ENCODE data around the gene ACAP2.

ACAP2 gene

GRCh38 chr3:195254454-195255175 is 188.2 kb downstream of the ACAP2 start:
- in situ Hi-C loops (cut with HindIII; ENCODE audit: low sequenced_read_pairs) = loop anchor here (10.0 kb wide), 1 partner anchor 570 kb away; the partner anchor contains the start of gene FAM43A
- no peak for TF ChIP-seq CTCF (IDR thresholded peaks at IDR 0.05; ENCODE audit: low read depth, low read length)
- H3K4me3 ChIP-seq (ENCODE audit: low read depth, low read length) = no peak overlapping the region
- no peak for DNase-seq (ENCODE audit: low read depth, low spot score)

- in situ Hi-C loops (cut with HindIII; ENCODE audit: low sequenced_read_pairs) = loop anchor here (10.0 kb wide), 1 partner anchor 569 kb away; the partner anchor contains the start of gene FAM43A
- no peak for TF ChIP-seq CTCF (IDR thresholded peaks at IDR 0.05; ENCODE audit: low read depth, low read length)
- peak; percentile 35 for DNase-seq (ENCODE audit: low read depth, low spot score)
- no peak overlapping the region for H3K4me3 ChIP-seq (ENCODE audit: low read depth, low read length)
Measured at GRCh38 chr3:195253923-195254432, 188.8 kb downstream of the ACAP2 start.

- no peak overlapping the region for H3K4me3 ChIP-seq (ENCODE audit: low read depth, low read length)
- DNase-seq (ENCODE audit: low read depth, low spot score) = no peak
- in situ Hi-C loops (cut with HindIII; ENCODE audit: low sequenced_read_pairs) = loop anchor here (10.0 kb wide), 1 partner anchor 567 kb away; the partner anchor contains the start of gene FAM43A
- no peak for TF ChIP-seq CTCF (IDR thresholded peaks at IDR 0.05; ENCODE audit: low read depth, low read length)
Measured at GRCh38 chr3:195251336-195252065, 191.3 kb downstream of the ACAP2 start.

- peak; percentile 38 for DNase-seq (ENCODE audit: low read depth, low spot score)
- in situ Hi-C loops (cut with HindIII; ENCODE audit: low sequenced_read_pairs) = loop anchor here (10.0 kb wide), 1 partner anchor 566 kb away; the partner anchor contains the start of gene FAM43A
- TF ChIP-seq CTCF (IDR thresholded peaks at IDR 0.05; ENCODE audit: low read depth, low read length) = peak; percentile 47
- H3K4me3 ChIP-seq (ENCODE audit: low read depth, low read length) = no peak overlapping the region
Measured at GRCh38 chr3:195250473-195251251, 192.2 kb downstream of the ACAP2 start.

GRCh38 chr3:195249858-195250464 is 192.9 kb downstream of the ACAP2 start:
- no peak overlapping the region for H3K4me3 ChIP-seq (ENCODE audit: low read depth, low read length)
- no peak for TF ChIP-seq CTCF (IDR thresholded peaks at IDR 0.05; ENCODE audit: low read depth, low read length)
- in situ Hi-C loops (cut with HindIII; ENCODE audit: low sequenced_read_pairs) = loop anchor here (10.0 kb wide), 1 partner anchor 565 kb away; the partner anchor contains the start of gene FAM43A
- no peak for DNase-seq (ENCODE audit: low read depth, low spot score)
